HG03521 (cell line): ENCODE data around the gene AHNAK.
"Not testable (repeated sequence)": the region's sequence is repeated elsewhere in the genome, so short reads cannot be mapped to it uniquely, and the experiment has no call there.

ENCODE experiments used
- ATAC-seq: cut with Tn5 transposase; IDR thresholded peaks from one replicate; pipeline ENCODE4 v1.9.1; 2021; ENCODE audit warnings: mild to moderate bottlenecking, moderate library complexity; ENCODE audit not compliant: unreplicated experiment

Gene AHNAK

DNA sequence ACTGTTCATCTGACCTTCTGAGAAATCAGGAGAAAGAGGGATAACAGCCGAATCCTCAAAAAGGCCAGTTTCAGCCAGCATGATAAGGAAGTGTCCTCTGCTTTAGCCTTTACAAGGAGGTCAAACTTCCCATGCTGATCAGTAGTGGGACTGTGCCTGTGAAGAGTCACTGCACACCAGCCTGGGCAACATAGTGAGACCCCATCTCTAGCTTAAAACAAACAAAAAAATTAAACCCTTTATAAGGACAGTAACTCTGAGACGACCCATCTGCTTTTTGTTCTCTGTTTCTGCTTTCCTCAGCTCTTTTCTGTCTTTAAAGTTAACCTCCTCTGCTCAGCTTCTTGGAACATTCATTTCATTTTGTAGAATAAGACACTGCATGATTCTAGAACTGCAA, 78.0 kb downstream of the AHNAK start:
- ATAC-seq = no peak

DNA sequence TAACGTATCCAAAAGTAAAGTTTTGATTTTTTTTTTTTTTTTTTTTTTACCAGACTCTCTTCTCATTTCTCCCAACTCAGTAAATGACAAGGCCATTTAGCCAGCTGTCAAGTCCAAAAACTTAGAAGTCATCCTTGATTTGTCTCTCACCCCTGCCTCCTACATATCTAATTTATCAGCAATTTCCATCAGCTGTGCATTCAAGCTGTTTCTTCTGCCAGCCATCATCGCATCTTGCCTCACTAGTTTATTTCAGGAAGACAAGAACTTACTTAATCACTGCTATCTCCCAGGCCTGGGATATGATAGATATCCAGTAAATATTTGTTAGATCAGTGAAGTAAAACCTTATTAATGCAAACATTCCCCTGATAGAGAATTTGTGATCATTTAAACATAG, 80.2 kb downstream of the AHNAK start:
- no peak for ATAC-seq

DNA sequence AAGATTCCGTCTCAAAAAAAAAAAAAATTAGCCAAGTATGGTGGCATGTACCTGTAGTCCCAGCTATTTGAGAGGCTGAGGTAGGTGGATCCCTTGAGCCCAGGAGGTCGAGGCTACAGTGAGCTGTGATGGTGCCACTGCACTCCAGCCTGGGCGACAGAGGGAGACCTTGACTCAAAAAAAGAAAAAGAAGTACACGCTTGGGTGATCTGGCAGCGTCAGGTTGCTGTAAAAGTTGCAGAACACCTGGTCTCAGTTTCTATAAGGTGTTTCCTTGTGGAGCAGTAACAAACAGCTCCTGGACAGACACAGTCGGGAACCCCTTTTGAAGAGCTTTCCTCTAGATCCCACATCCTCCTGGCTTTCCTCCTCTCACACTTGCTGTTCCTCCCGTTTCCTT, 82.0 kb downstream of the AHNAK start:
- no peak for ATAC-seq

DNA sequence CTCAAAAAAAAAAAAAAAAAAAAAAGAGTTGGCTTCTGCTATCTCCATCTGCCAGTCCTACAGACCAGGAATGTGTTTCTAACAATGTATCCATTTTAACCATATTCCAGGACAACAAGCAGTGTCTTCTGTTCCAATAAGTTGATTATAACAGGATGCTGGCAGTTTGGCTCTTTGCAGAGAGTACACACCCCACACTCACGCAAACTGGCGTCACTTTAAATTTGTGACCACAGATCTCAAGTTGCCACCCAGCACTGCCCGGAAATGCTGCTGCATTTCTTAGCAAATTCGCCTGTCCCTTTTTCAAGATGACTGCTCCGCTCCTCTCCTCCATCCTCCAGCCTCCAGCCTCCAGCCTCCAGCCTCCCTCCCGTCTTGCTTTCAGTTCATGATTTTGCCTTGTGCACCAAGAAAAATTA, 83.5 kb downstream of the AHNAK start:
- ATAC-seq = no peak

DNA sequence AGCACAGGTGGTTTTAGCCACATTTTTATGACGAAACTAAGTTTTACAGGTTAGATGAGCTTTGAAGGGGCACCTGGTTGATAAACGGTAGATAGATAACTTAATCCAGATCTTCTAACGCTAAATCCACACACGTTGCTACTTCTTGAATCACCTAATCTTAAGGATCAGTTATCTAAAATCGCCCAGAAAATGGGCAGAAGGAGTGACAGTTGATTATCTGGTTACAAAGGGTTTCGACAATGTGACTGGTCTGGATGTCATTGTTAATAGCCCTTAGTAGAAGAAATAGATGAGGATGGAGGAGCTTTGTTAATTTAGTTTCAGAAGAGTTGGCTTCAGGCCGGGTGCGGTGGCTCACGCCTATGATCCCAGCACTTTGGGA, 84.1 kb downstream of the AHNAK start:
- no peak for ATAC-seq

DNA sequence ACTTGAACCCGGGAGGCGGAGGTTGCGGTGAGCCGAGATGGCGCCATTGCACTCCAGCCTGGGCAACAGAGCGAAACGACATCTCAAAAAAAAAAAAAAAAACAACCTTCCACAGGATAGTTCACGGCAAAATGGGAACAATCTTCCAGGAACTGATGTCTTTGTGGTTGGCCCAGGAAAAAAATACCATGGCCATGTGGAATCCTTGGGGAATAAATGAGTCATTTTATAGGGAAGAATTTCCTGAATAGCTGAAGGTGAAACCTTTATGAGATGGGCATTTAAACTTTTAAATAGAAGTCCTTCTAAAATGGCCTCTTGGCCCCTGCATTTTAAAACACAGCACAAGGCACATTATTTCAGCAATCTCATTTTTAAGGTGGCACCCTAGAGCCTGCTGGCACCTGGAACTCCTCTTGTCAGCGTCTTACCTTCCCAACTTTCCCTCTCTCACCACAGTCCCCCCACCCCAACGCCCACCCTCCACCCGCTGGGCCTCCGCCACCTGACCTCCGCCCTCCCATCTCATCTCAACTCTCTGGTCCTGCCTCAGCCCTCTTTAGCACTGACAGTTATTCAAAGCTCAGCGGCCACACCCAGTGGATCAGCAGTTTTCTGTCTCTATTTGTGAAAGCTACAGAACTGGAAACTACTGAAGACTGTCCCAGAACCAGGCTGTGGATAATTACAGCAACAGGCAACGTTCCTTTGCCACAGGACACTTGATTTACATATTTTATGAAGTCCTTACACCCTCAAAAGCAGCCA, 84.7 kb downstream of the AHNAK start:
- no peak for ATAC-seq

DNA sequence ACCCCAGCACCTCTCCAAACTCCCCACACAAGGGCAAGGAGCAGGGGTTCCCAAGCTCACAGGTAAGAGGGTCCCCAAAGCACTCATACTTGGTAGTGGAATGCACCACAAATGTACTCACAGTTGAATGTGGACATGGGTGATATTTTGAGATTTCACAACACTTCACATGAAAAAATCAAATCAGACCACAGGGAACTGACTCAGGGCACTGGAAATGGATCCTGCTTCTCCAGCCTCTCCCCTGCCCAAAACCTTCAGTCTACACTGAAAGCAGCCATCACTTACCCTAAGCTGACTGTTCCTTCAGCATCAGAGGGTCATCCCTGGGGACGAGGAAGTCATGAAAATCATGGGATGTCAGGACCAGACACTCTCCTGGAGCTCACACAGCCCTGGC, 87.5 kb downstream of the AHNAK start:
- ATAC-seq = no peak

DNA sequence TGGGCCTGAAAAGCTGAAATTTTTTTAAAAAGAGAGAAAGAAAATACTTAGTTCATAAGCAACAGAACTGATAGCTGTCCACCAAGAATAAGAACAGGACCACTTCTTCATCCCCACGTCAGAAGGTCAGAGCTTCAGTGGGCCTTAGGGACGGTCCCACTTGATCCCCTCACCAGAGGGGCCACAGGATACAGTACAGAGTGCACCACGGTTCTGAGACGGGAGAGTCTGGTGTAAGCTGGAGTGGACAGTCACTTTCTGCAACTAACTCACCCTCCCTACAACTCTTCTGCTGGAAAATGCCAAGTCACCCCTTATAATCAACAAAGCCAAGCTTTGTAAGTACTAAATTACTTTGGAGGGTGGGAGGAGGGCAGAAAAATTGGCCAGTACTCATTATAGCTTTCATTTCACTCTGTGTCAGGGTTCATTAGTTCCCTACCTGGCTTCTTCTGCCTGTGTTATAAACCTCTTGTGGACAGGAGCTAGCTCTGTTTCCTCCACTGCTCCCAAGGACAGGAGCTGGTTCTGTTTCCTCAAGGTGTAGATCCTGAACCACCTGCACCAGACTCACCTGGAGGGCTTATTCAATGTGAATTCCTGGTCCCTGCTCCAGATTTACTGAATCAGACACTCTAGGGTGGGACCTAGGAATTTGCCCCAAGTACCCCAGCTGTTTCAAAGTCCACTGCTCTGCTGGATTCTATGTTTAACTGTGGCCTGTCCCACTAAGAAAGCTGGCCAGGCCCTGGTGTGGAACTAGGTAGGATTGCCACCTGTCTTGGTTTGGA, 88.2 kb downstream of the AHNAK start:
- ATAC-seq = no peak

DNA sequence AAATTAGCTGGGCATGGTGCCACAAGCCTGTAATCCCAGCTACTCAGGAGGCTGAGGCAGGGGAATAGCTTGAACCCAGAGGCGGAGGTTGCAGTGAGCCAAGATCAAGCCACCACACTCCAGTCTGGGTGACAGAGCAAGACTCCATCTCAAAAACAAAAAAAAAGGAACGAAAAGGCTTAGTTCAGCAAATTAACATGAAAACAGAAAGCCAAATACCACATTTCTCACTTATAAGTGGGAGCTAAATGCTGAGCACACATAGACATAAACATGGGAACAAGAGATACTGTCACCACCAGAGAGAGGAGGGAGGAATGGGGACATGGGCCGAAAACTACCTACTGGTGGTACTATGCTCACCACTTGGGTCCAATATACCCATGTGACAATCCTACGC, 89.1 kb downstream of the AHNAK start:
- ATAC-seq = no peak

DNA sequence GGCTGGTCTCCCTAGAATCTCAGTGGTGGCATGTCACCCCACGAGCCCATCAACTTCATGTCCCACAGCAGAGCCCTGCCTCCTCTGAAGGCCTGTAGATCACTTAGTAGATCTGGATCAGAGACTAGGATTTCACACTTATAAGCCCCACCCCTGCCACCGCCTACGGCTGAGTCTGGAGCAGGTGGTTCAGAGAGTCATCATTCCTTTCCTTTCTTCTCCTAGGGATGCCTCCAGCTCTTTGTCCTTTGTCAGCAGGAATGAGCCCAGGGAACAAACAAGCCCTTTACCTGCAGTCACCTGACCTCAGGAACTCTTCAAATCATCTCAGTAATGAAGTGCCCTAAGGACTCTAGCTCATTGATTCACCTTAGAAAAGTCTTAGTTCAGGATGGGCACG, 90.0 kb downstream of the AHNAK start:
- no peak for ATAC-seq

DNA sequence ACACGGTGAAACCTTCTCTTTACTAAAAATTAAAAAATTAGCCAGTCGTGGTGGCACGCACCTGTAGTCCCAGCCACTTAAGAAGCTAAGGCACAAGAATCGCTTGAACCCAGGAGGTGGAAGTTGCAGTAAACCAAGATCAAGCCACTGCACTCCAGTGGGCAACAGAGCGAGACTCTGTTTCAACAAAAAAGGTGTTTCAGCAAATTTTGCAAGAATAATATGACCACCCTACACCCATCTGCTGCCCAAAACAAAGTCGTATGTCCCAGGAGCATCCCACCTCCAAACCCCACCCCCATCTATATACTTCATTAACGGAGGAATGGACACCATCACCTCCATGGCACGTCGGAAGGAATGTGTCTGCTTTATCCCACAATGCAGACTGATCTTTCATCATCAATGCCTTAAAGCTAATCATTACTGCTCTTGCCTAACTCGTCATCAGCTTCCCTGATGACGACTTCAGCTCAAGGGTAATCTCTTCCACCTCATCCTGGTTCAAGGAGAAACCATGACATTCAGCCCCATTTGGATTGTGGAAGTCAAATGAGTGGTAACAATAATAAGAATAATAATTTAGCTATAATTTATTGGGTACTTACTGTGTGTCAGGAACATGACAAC, 93.7 kb downstream of the AHNAK start:
- no peak for ATAC-seq

DNA sequence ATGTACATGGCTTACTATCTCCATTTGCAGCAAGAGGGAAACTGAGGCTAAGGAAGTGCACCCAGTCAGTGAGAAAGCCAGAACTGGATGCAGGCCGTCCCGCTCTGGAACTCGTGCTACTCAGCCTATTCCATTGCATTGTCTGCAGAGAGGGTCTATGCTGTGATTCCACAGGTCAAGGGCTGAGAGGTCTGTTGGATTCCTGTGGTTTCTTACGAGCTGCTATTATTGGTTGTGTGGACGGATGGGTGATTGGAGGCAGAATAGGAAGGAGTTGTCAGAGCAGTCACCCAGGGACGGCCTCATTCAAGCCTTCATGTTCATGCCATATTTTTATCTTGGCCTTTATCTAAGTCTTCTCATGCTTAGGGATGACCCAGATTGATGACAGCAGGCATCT, 94.3 kb downstream of the AHNAK start:
- ATAC-seq = no peak

DNA sequence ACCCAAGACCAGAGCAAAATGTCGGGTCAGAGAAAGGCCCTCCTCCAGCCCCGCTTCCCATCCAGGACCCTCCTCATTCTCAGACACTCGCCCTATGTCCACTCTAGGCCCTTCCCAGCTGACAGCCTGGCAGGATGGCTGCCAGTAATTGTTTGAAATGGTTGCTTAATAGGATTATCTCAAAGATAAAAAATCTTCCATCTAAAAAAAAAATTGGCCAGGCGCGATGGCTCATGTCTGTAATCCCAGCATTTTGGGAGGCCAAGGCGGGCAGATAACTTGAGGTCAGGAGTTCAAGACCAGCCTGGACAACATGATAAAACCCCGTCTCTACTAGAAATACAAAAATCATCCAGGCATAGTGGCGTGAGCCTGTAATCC, 95.4 kb downstream of the AHNAK start:
- ATAC-seq = no peak

DNA sequence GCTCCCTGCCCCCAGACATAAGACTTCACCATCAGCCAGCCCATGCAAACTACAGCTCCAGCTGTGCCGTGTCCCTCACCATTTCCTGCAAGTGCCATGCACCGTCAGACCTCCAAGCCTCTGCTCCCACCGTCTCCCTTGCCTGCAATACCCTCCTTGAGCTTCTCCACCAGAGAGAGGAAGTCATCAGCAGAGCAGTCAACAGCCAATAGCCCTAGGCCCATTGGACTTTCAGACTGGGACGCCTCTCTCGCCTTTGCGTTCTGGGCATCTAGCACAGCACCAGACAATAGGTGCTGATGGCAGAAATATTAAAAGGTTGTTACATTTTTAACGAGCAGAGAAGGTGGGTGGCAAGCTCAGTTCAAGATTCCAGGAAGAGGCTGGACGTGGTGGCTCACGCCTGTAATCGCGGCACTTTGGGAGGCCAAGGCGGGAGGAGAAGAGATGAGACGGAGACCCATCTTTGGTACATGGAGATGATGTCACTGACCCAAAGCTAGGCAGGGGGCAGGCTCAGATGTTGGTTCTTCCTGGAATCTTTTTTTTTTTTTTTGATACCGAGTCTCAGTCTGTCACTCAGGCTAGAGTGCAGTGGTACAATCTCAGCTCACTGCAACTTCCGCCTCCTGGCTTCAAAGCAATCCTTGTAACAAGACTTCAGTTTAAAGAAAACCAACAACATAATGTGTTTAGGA, 95.9 kb downstream of the AHNAK start:
- ATAC-seq = no peak

DNA sequence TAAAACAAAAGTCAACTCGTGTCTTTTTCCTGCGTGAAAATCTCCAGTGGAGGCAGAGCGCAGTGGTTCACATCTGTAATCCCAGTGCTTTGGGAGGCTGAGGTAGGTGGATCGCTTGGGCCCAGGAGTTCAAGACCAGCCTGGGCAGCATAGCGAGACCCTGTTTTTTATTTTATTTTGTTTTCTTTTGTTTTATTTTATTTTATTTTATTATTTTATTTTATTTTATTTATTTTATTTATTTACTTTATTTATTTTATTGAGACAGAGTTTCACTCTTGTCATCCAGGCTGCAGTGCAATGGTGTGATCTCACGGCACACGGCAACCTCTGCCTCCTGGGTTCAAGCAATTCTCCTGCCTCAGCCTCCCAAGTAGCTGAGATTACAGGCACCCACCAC, 96.7 kb downstream of the AHNAK start:
- ATAC-seq = not testable (repeated sequence)

DNA sequence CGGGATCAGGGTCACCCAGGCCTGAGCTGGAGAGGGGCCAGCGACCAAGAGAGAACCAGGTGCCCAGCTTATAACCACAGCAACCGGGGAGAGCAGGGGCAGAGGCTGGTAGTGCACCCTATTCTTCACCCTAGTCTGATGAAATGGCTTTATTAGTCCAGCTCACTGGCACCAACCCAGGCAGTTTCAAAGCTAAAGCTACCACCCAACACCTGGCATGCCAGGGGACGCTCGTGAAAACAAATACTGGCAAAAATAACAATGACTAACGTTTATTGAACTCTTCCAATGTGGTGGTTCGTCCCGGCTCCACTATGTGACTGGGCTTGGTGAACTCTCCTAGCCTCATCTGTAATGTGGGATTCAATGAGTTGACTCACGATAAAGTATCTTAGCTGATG, 97.2 kb downstream of the AHNAK start:
- ATAC-seq = no peak

DNA sequence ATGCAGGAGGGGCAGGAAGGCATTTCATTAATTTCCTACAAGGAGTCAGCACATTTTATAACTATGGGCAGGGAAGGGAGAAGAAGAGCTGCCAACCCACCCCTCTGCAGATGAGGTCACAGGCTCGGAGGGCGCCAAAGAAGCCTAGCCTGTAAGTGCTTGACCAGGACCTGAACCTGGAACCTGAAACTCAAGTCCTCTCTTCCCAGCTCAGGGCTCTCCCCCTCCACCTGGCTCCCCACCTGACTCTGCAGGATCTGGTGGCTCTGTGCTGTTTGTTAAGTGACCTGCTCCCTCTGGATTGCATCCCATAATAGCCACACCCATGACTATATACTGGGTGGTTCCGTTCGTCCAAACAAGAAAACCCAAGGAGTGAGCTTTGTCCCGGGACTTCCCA, 100.5 kb downstream of the AHNAK start:
- no peak for ATAC-seq

DNA sequence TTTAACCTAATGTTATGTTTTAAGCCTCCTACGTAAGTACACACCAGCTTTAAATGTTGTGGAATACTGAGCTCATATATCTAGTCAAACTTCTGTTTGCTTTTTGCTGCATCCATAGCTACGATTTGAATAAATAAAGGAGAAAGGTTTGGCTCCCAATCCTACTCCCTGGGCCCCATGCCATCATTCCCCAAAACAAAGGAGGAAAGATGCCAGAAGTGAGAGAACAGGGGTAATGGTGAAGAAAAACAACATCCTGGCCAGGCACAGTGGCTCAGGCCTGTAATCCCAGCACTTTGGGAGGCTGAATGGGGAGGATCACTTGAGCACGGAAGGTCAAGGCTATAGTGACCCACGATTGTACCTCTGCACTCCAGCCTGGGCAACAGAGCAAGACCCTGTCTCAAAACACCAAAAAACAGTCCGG, 101.3 kb downstream of the AHNAK start:
- ATAC-seq = no peak

DNA sequence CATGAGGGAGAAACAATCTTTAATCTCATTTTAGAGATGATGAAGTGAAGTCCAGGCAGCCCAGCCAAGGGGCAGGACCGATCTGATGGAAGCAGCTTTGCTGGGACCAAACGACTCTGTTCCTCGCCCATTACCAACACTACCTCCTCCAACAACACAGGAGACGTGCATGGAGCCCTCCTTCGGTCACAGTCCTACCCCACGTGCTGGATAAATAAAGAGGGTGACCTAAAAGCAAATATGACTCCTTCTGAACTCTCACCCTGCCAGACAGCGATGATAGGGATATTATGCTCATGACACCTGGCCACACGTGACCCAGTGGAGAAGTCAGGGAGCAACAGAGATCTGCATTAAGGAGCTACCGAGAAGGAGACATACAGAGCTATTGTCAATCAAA, 101.8 kb downstream of the AHNAK start:
- no peak for ATAC-seq

DNA sequence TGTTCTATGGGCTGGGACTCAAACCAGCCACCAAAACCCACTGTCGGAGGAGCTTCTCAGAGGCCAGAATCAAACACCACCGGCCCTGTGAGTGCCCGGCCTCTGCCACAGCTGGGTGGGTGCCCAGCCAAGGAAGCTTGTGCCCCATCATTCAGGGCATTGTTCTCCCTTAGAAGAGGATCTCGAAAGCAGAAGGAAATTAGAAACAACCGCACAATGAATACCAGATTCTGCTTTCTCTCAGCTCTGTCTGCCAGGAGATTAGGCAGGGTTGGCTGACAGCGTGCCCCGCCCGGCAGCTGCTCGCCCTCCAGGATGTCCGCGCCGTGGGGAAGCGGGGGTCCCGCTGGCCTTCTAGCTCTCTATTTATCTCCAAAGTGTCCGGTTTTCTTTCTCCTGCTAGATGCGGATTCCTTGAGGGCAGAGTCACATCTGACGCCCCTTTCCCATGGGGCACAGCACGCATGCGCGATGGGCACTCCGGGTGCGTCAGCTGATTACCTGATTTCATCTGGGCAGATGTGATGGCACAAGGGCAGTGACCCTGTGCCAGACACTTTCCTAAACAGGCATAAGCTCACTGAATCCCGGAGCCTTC, 102.3 kb downstream of the AHNAK start:
- ATAC-seq = no peak
